A549 (cell line): Measurements from ENCODE around the gene GDI2. TPM values are rescaled to one million over a fixed set of nuclear protein-coding genes. Genes with fewer than 3 reads are reported as not detected.

Experiments used
- ATAC-seq, 2 experiments: fragments of 200-7000 bp in 1 of 2; fragments of >200 bp in 1 of 2; cut with Nextera tagmentation in 1 of 2; cut with Tn5 transposase in 1 of 2; 3 replicates each; pipeline versions ENCODE4 v1.8.0 to v1.9.1; 2018 to 2020; ENCODE audit warnings: mild to moderate bottlenecking in 1 of 2, moderate library complexity in 1 of 2
- CTCF ChIA-PET: fragments of 300-600 bp; sonication (Branson Sonifier 250); formaldehyde crosslinking; extraction: SDS; loops from one replicate; lab custom pipeline; 2021; ENCODE audit warnings: antibody characterized with exemption, inconsistent platforms; lab: Yijun Ruan, JAX
- POLR2A ChIA-PET: fragments of 350-600 bp; formaldehyde crosslinking; extraction: SDS; loops from one replicate; lab custom pipeline; 2021; ENCODE audit warnings: antibody characterized with exemption, inconsistent platforms; lab: Yijun Ruan, JAX
- DNase-seq, 2 experiments: peaks; one replicate each; pipeline versions ENCODE4 v3.0.0 to v3.0.0-alpha.2; 2011 to 2016; ENCODE audit warnings: low read depth in 1 of 2, low spot score in 1 of 2
- FAIRE-seq: peaks from 2 replicates; lab custom pipeline; 2011; peaks lifted over from hg19 to GRCh38; lab: Jason Lieb, UNC
- H3K27ac ChIP-seq, 2 experiments: fragments of >200 bp; sonication (Bioruptor Twin); formaldehyde crosslinking; 3 replicates each; pipeline ENCODE4 v1.5.1; 2016 to 2017
- H3K4me1 ChIP-seq: fragments of >200 bp; sonication (Bioruptor Twin); formaldehyde crosslinking; 3 replicates; pipeline ENCODE4 v1.6.1; 2016
- H3K4me2 ChIP-seq: fragments of >200 bp; sonication (Bioruptor Twin); formaldehyde crosslinking; 3 replicates; pipeline ENCODE4 v1.6.1; 2016
- H3K4me3 ChIP-seq: fragments of >200 bp; sonication (Bioruptor Twin); formaldehyde crosslinking; 3 replicates; pipeline ENCODE4 v1.5.1; 2016
- H3K9me3 ChIP-seq: fragments of >200 bp; sonication (Bioruptor Twin); formaldehyde crosslinking; 3 replicates; pipeline ENCODE4 v1.6.1; 2016
- CEBPB ChIP-seq, 2 experiments: fragments of >200 bp in 1 of 2; sonication (Bioruptor Twin) in 1 of 2; formaldehyde crosslinking in 1 of 2; IDR thresholded peaks; 2 replicates each; pipeline ENCODE4 v1.6.1; 2012 to 2016
- E2F6 ChIP-seq: IDR thresholded peaks from 2 replicates; pipeline ENCODE4 v1.6.1; 2012; ENCODE audit warnings: low read depth, borderline replicate concordance
- EHF ChIP-seq: fragments of 250-450 bp; sonication (Bioruptor Pico); IDR thresholded peaks from 2 replicates; pipeline ENCODE4 v1.5.0; 2020; ENCODE audit warnings: mild to moderate bottlenecking
- EHMT2 ChIP-seq: fragments of 200-600 bp; sonication (generic); IDR thresholded peaks from 2 replicates; pipeline ENCODE4 v1.6.1; 2016; ENCODE audit warnings: antibody characterized with exemption, low read depth, mild to moderate bottlenecking, moderate library complexity
- ELK1 ChIP-seq: fragments of 150-350 bp; IDR thresholded peaks from 2 replicates; pipeline ENCODE4 v1.6.1; 2014; ENCODE audit warnings: low read depth, mild to moderate bottlenecking, low read length
- ESRRA ChIP-seq: fragments of 150-350 bp; IDR thresholded peaks from 2 replicates; pipeline ENCODE4 v1.6.1; 2014; ENCODE audit warnings: mild to moderate bottlenecking, low read length, borderline replicate concordance
- FOSB ChIP-seq: fragments of 250-450 bp; sonication (Bioruptor Pico); IDR thresholded peaks from 2 replicates; pipeline ENCODE4 v1.5.0; 2020; ENCODE audit warnings: mild to moderate bottlenecking, moderate library complexity
- FOSL2 ChIP-seq, 2 experiments: fragments of 450-650 bp in 1 of 2; fragments of >200 bp in 1 of 2; sonication (Bioruptor Twin) in 1 of 2; formaldehyde crosslinking; IDR thresholded peaks; 2 replicates each; pipeline versions ENCODE4 v1.5.0 to v1.6.1; 2016 to 2020; ENCODE audit warnings: mild to moderate bottlenecking in 1 of 2, moderate library complexity in 1 of 2
- GATA3 ChIP-seq: IDR thresholded peaks from 2 replicates; pipeline ENCODE4 v1.6.1; 2012; ENCODE audit warnings: borderline replicate concordance
- HEYL ChIP-seq: fragments of 250-450 bp; sonication (Bioruptor Pico); IDR thresholded peaks from 2 replicates; pipeline ENCODE4 v1.8.0; 2021; ENCODE audit warnings: mild to moderate bottlenecking, moderate library complexity
- HOXA7 ChIP-seq: fragments of 250-450 bp; sonication (Bioruptor Pico); IDR thresholded peaks from 2 replicates; pipeline ENCODE4 v1.5.0; 2020; ENCODE audit warnings: mild to moderate bottlenecking, moderate library complexity
- HOXB13 ChIP-seq: fragments of 250-450 bp; sonication (Bioruptor Pico); IDR thresholded peaks from 2 replicates; pipeline ENCODE4 v1.5.0; 2020; ENCODE audit warnings: low read depth, mild to moderate bottlenecking, moderate library complexity
- HOXB5 ChIP-seq: fragments of 250-450 bp; sonication (Bioruptor Pico); IDR thresholded peaks from 2 replicates; pipeline ENCODE4 v1.5.0; 2020; ENCODE audit warnings: mild to moderate bottlenecking, moderate library complexity
- JUN ChIP-seq, 2 experiments: fragments of >200 bp; sonication (Bioruptor Twin); formaldehyde crosslinking; IDR thresholded peaks; 2 replicates in 1 of 2; 3 replicates in 1 of 2; pipeline ENCODE4 v1.6.1; 2016 to 2017
- KDM1A ChIP-seq: fragments of 200-600 bp; sonication (generic); IDR thresholded peaks from 2 replicates; pipeline ENCODE4 v1.6.1; 2016; ENCODE audit warnings: low read depth, mild to moderate bottlenecking
- MAFK ChIP-seq: fragments of 450-650 bp; IDR thresholded peaks from 2 replicates; pipeline ENCODE4 v1.6.1; 2014; ENCODE audit not compliant: partially characterized antibody
- MAZ ChIP-seq: fragments of 150-350 bp; IDR thresholded peaks from 2 replicates; pipeline ENCODE4 v1.6.1; 2014; ENCODE audit warnings: antibody characterized with exemption, low read depth, low read length, borderline replicate concordance
- NFE2L2 ChIP-seq: fragments of 150-350 bp; conservative IDR thresholded peaks from 2 replicates; pipeline ENCODE4 v1.6.1; 2014; ENCODE audit warnings: low read length
- NPAS2 ChIP-seq: fragments of 250-450 bp; sonication (Bioruptor Pico); IDR thresholded peaks from 2 replicates; pipeline ENCODE4 v1.8.0; 2022; ENCODE audit warnings: mild to moderate bottlenecking, moderate library complexity, borderline replicate concordance
- PHF8 ChIP-seq: fragments of 200-600 bp; sonication (generic); IDR thresholded peaks from 2 replicates; pipeline ENCODE4 v1.6.1; 2016; ENCODE audit warnings: low read depth, mild to moderate bottlenecking, antibody characterized with exemption, moderate library complexity, borderline replicate concordance
- RAD21 ChIP-seq, 2 experiments: fragments of >200 bp in 1 of 2; sonication (Bioruptor Twin) in 1 of 2; formaldehyde crosslinking in 1 of 2; IDR thresholded peaks in 1 of 2; conservative IDR thresholded peaks in 1 of 2; 2 replicates in 1 of 2; 3 replicates in 1 of 2; pipeline ENCODE4 v1.6.1; 2012 to 2018; ENCODE audit warnings: inconsistent platforms in 1 of 2
- RARB ChIP-seq: fragments of 250-450 bp; sonication (Bioruptor Pico); IDR thresholded peaks from 2 replicates; pipeline ENCODE4 v1.8.0; 2021; ENCODE audit warnings: mild to moderate bottlenecking, moderate library complexity
- RFX5 ChIP-seq: fragments of 450-650 bp; IDR thresholded peaks from 2 replicates; pipeline ENCODE4 v1.7.1; 2014; ENCODE audit warnings: antibody characterized with exemption, mild to moderate bottlenecking, moderate library complexity
- SREBF2 ChIP-seq: fragments of 450-650 bp; IDR thresholded peaks from 2 replicates; pipeline ENCODE4 v1.6.1; 2014; ENCODE audit warnings: mild to moderate bottlenecking, moderate library complexity
- TFCP2L1 ChIP-seq: fragments of 250-450 bp; sonication (Bioruptor Pico); IDR thresholded peaks from 2 replicates; pipeline ENCODE4 v1.5.0; 2021; ENCODE audit warnings: mild to moderate bottlenecking
- TP53 ChIP-seq: fragments of 250-450 bp; sonication (Bioruptor Pico); IDR thresholded peaks from 2 replicates; pipeline ENCODE4 v1.5.0; 2021; ENCODE audit warnings: mild to moderate bottlenecking, moderate library complexity
- ZFP36 ChIP-seq: fragments of 450-650 bp; IDR thresholded peaks from 2 replicates; pipeline ENCODE4 v1.6.1; 2014; ENCODE audit warnings: borderline replicate concordance; ENCODE audit not compliant: partially characterized antibody
- ZNF302 ChIP-seq: fragments of 250-450 bp; sonication (Bioruptor Pico); IDR thresholded peaks from 2 replicates; pipeline ENCODE4 v1.9.0; 2021; ENCODE audit warnings: inconsistent platforms, mild to moderate bottlenecking, moderate library complexity
- WGBS: methylation state at CpG from one replicate; pipeline ENCODE4 v1.1.6; 2017; ENCODE audit errors: missing lambda C conversion rate; 5-methylcytosine and 5-hydroxymethylcytosine counted together
- polyA plus RNA-seq, 4 experiments: library from polyadenylated mRNA; depleted of rRNA in 3 of 4; stranded (reverse); fragments of >200 nt; fragmentation: RNase III in 1 of 4; extraction: RNeasy Plus Mini Kit Qiagen cat#74134 plus additional on column Dnase treatment in 1 of 4; gene quantifications; 2 replicates in 3 of 4; 3 replicates in 1 of 4; pipeline ENCODE4 v1.2.3, GENCODE V29; 2011 to 2017

Gene GDI2
- polyA plus RNA-seq, 2 of the 4 experiments (the other 2 are of a cell fraction) = 278 to 304 TPM

- TF ChIP-seq ELK1 = no peak
- no peak for TF ChIP-seq FOSB (CRISPR knock-in tag)
- no peak for TF ChIP-seq ESRRA
- TF ChIP-seq ZNF302 (CRISPR knock-in tag) = no peak
- no peak for TF ChIP-seq RAD21 (conservative IDR thresholded peaks at IDR 0.05 in 1 of 2, IDR thresholded peaks at IDR 0.05 in 1 of 2)
- no peak for TF ChIP-seq FOSL2 (IDR thresholded peaks at IDR 0.05)
- TF ChIP-seq FOSL2 (CRISPR knock-in tag; IDR thresholded peaks at IDR 0.05) = no peak
- no peak for TF ChIP-seq TFCP2L1 (CRISPR knock-in tag)
These were observed 23.6 kb downstream of the GDI2 start (continued) for GRCh38 chr10:5789626-5790025.

GRCh38 chr10:5788969-5789368 lies 24.3 kb downstream of the GDI2 start:
- no peak overlapping the region for H3K27ac ChIP-seq
- no peaks in the 10 kb centered on the region for H3K4me1 ChIP-seq
- H3K4me3 ChIP-seq = no peak overlapping the region
- TF ChIP-seq HEYL (CRISPR knock-in tag) = no peak
- no peak for TF ChIP-seq HOXA7 (CRISPR knock-in tag)
- TF ChIP-seq EHF (CRISPR knock-in tag) = no peak
- no peak for TF ChIP-seq HOXB5 (CRISPR knock-in tag)
- TF ChIP-seq TFCP2L1 (CRISPR knock-in tag) = no peak
- no peak for TF ChIP-seq ESRRA
- no peak for TF ChIP-seq GATA3
- no peak for TF ChIP-seq SREBF2
- no peak for TF ChIP-seq RARB (CRISPR knock-in tag)
- TF ChIP-seq KDM1A = no peak
- TF ChIP-seq MAFK = no peak
- POLR2A ChIA-PET = no interaction called here
- CTCF ChIA-PET = interaction anchor here (0.6 to 1.4 kb wide), 4 partner anchors 15 to 259 kb away, joined by 3 to 6 read pairs (median 4); no protein-coding TSS in a partner anchor
- DNase-seq = no peak
- no peaks in the 10 kb centered on the region for H3K9me3 ChIP-seq
- FAIRE-seq = no peak
- 93% methylated on average over 5 of the region's 5 CpGs for WGBS
- ATAC-seq = no peak
- H3K4me2 ChIP-seq = no peak overlapping the region

GRCh38 chr10:5783300-5783699 lies 29.9 kb downstream of the GDI2 start:
- 91% methylated on average over 1 of the region's 1 CpG for WGBS
- ATAC-seq (no peak), FAIRE-seq (no peak), DNase-seq (no peak)
- H3K4me1 ChIP-seq = no peaks in the 10 kb centered on the region
- H3K4me3 ChIP-seq = no peak overlapping the region
- TF ChIP-seq EHMT2 (no peak), HOXA7 (CRISPR knock-in tag) (no peak), NFE2L2 (no peak), NPAS2 (CRISPR knock-in tag) (no peak), HOXB5 (CRISPR knock-in tag) (no peak), MAZ (no peak), HOXB13 (CRISPR knock-in tag) (no peak), TP53 (CRISPR knock-in tag) (no peak), JUN (IDR thresholded peaks at IDR 0.05) (no peak), CEBPB (IDR thresholded peaks at IDR 0.05) (no peak), PHF8 (no peak), ZFP36 (no peak), E2F6 (no peak), ESRRA (no peak), RFX5 (no peak), TFCP2L1 (CRISPR knock-in tag) (no peak)
- POLR2A ChIA-PET = no interaction called here
- H3K4me2 ChIP-seq = no peak overlapping the region
- CTCF ChIA-PET = interaction anchor here (1.1 kb wide), 1 partner anchor 69 kb away, joined by 3 read pairs; no protein-coding TSS in a partner anchor
- H3K9me3 ChIP-seq = no peaks in the 10 kb centered on the region
- H3K27ac ChIP-seq = no peak overlapping the region
